NT2/D1 (cell line): ENCODE measurements around the gene CLEC11A.

ENCODE experiments used
- SUZ12 ChIP-seq: IDR thresholded peaks from 2 replicates; pipeline ENCODE4 v1.6.1; 2011; ENCODE audit not compliant: insufficient read length, insufficient read depth; ENCODE audit errors: extremely low read depth
- YY1 ChIP-seq: IDR thresholded peaks from 2 replicates; pipeline ENCODE4 v1.6.1; 2011; ENCODE audit not compliant: insufficient read length, insufficient read depth
- ZNF274 ChIP-seq: IDR thresholded peaks from 2 replicates; pipeline ENCODE4 v1.6.1; 2011; ENCODE audit warnings: mild to moderate bottlenecking, low read depth, low read length

GRCh38 chr19:50696094-50696483 is 27.1 kb upstream of the CLEC11A start:
- TF ChIP-seq SUZ12 (no peak), YY1 (no peak), ZNF274 (no peak)
